HCT116 (cell line): ENCODE data around the gene ZBTB34. TPM values are rescaled to one million over a fixed set of nuclear protein-coding genes. Genes with fewer than 3 reads are reported as not detected.

ENCODE experiments used
- ATAC-seq: fragments of 200-7000 bp; cut with Tn5 transposase; 2 replicates; pipeline ENCODE4 v1.9.1; 2020; ENCODE audit warnings: mild to moderate bottlenecking, moderate library complexity
- BruUV-seq: library from RNA; stranded (reverse); fragments of 400-500 nt; replicated peaks from 2 replicates; lab custom pipeline; 2021; lab: Mats Ljungman, UMichigan
- CTCF ChIA-PET: fragments of 300-600 bp; sonication (Branson Sonifier 250); formaldehyde crosslinking; loops from one replicate; lab custom pipeline; 2021; ENCODE audit warnings: antibody characterized with exemption; lab: Charles Lee
- POLR2A ChIA-PET: fragments of 300-600, 350-600 bp; sonication (Branson Sonifier 250); formaldehyde crosslinking; loops from one replicate; lab custom pipeline; 2021; ENCODE audit warnings: antibody characterized with exemption; lab: Charles Lee
- RAD21 ChIA-PET, 2 experiments: fragments of 300-600 bp; sonication (Branson Sonifier 250); formaldehyde crosslinking; loops; one replicate each; lab custom pipeline; 2023; ENCODE audit warnings: low total read pairs in 2 of 2; ENCODE audit not compliant: uncharacterized antibody in 2 of 2, unreplicated experiment in 2 of 2, low non-redundant PET in 1 of 2; lab: Charles Lee
- DNase-seq: peaks from one replicate; pipeline ENCODE4 v3.0.0-alpha.2; 2010; ENCODE audit warnings: low read depth, low spot score
- H2AFZ ChIP-seq: fragments of 200-600 bp; shearing (Covaris generic), sonication (generic); 2 replicates; pipeline ENCODE4 v1.6.1; 2017; ENCODE audit warnings: low read depth, mixed run types, mixed read lengths, antibody characterized with exemption, low read length; ENCODE audit not compliant: poor library complexity, severe bottlenecking
- H3K27ac ChIP-seq: 2 replicates; pipeline ENCODE4 v1.5.1; 2012; ENCODE audit warnings: low read depth, low read length
- H3K27me3 ChIP-seq: fragments of 200-600 bp; sonication (generic); 2 replicates; pipeline ENCODE4 v1.6.1; 2016; ENCODE audit warnings: mixed run types, low read length, mixed read lengths; ENCODE audit not compliant: insufficient read depth
- H3K36me3 ChIP-seq, 2 experiments: fragments of 200-500 bp in 1 of 2; fragments of 200-600 bp in 1 of 2; sonication (Bioruptor generic) in 1 of 2; sonication (generic) in 1 of 2; 2 replicates each; pipeline versions ENCODE4 v1.5.1 to v1.6.1; 2014 to 2016; ENCODE audit warnings: low read length in 2 of 2, inconsistent platforms in 1 of 2, mixed read lengths in 1 of 2, mixed run types in 1 of 2; ENCODE audit not compliant: insufficient read depth in 2 of 2, control insufficient read depth in 1 of 2
- H3K4me1 ChIP-seq, 2 experiments: fragments of 200-600 bp in 1 of 2; sonication (generic) in 1 of 2; 2 replicates each; pipeline versions ENCODE4 v1.5.1 to v1.6.1; 2012 to 2017; ENCODE audit warnings: low read length in 2 of 2, inconsistent platforms in 1 of 2, mild to moderate bottlenecking in 1 of 2, mixed read lengths in 1 of 2, mixed run types in 1 of 2, moderate library complexity in 1 of 2; ENCODE audit not compliant: insufficient read depth in 2 of 2, control insufficient read depth in 1 of 2
- H3K4me2 ChIP-seq: fragments of 200-600 bp; sonication (generic); 2 replicates; pipeline ENCODE4 v1.6.1; 2017; ENCODE audit warnings: mixed run types, low read length, mixed read lengths
- H3K4me3 ChIP-seq, 2 experiments: fragments of 200-600 bp in 1 of 2; sonication (generic) in 1 of 2; replicated peaks in 1 of 2; 2 replicates each; pipeline ENCODE4 v1.5.1; 2011 to 2016; ENCODE audit warnings: low read length in 2 of 2, control low read depth in 1 of 2, low read depth in 1 of 2, mild to moderate bottlenecking in 1 of 2, mixed read lengths in 1 of 2, mixed run types in 1 of 2
- H3K79me2 ChIP-seq: fragments of 200-600 bp; sonication (generic); 2 replicates; pipeline ENCODE4 v1.6.1; 2017; ENCODE audit warnings: mild to moderate bottlenecking, mixed run types, low read length, moderate library complexity, mixed read lengths; ENCODE audit not compliant: insufficient read depth
- H3K9ac ChIP-seq: fragments of 200-600 bp; sonication (generic); 2 replicates; pipeline ENCODE4 v1.6.1; 2016; ENCODE audit warnings: low read length, mixed read lengths
- H3K9me2 ChIP-seq: fragments of 200-600 bp; sonication (generic), shearing (Covaris generic); 2 replicates; pipeline ENCODE4 v1.6.1; 2017; ENCODE audit warnings: mixed run types, mild to moderate bottlenecking, moderate library complexity; ENCODE audit not compliant: insufficient read depth
- H3K9me3 ChIP-seq, 2 experiments: fragments of 200-500 bp in 1 of 2; fragments of 200-600 bp in 1 of 2; sonication (Bioruptor generic) in 1 of 2; sonication (generic) in 1 of 2; 2 replicates each; pipeline ENCODE4 v1.6.1; 2014 to 2017; ENCODE audit warnings: low read length in 2 of 2, mixed read lengths in 2 of 2, inconsistent platforms in 1 of 2, low read depth in 1 of 2, mild to moderate bottlenecking in 1 of 2, mixed run types in 1 of 2, moderate library complexity in 1 of 2; ENCODE audit not compliant: control insufficient read depth in 1 of 2, insufficient read depth in 1 of 2
- H4K20me1 ChIP-seq: fragments of 200-600 bp; sonication (generic), shearing (Covaris generic); 2 replicates; pipeline ENCODE4 v1.6.1; 2017; ENCODE audit warnings: mixed run types, mild to moderate bottlenecking, moderate library complexity; ENCODE audit not compliant: insufficient read depth
- ATF3 ChIP-seq: IDR thresholded peaks from 2 replicates; pipeline ENCODE4 v1.6.1; 2012
- EGR1 ChIP-seq: IDR thresholded peaks from 2 replicates; pipeline ENCODE4 v1.6.1; 2012; ENCODE audit warnings: low read depth
- FOSL1 ChIP-seq: IDR thresholded peaks from 2 replicates; pipeline ENCODE4 v1.6.1; 2012; ENCODE audit warnings: low read depth
- JUND ChIP-seq: IDR thresholded peaks from 2 replicates; pipeline ENCODE4 v1.6.1; 2012
- POLR2A ChIP-seq: IDR thresholded peaks from 2 replicates; pipeline ENCODE4 v1.7.0; 2011; ENCODE audit warnings: borderline replicate concordance; ENCODE audit not compliant: insufficient read depth, insufficient read length; ENCODE audit errors: extremely low read depth
- SP1 ChIP-seq: IDR thresholded peaks from 2 replicates; pipeline ENCODE4 v1.6.1; 2012; ENCODE audit warnings: low read depth
- SRF ChIP-seq: IDR thresholded peaks from 2 replicates; pipeline ENCODE4 v1.6.1; 2012; ENCODE audit warnings: low read depth
- TCF7L2 ChIP-seq: IDR thresholded peaks from 2 replicates; pipeline ENCODE4 v1.7.0; 2011; ENCODE audit warnings: borderline replicate concordance, inconsistent platforms; ENCODE audit not compliant: insufficient read depth, insufficient read length; ENCODE audit errors: extremely low read depth
- ZBTB33 ChIP-seq: IDR thresholded peaks from 2 replicates; pipeline ENCODE4 v1.6.1; 2011; ENCODE audit warnings: mild to moderate bottlenecking, low read length, moderate library complexity; ENCODE audit not compliant: insufficient replicate concordance; ENCODE audit errors: extremely low read depth
- ZFX ChIP-seq: fragments of 450-650 bp; IDR thresholded peaks from 2 replicates; pipeline ENCODE4 v1.6.1; 2017
- ZNF274 ChIP-seq: fragments of 200-500 bp; sonication (Bioruptor generic); IDR thresholded peaks from 2 replicates; pipeline ENCODE4 v1.6.1; 2014; ENCODE audit warnings: mild to moderate bottlenecking, low read depth, low read length, inconsistent platforms
- intact Hi-C: fragments of 100-400 bp; cut with micrococcal nuclease; formaldehyde crosslinking; loops from 2 replicates; pipeline ENCODE4 v1.10.0; 2022
- total RNA-seq: library from RNA; stranded (reverse); gene quantifications from one replicate; pipeline ENCODE4 v1.2.1, GENCODE V29; 2021; ENCODE audit not compliant: unreplicated experiment
- TF ChIP-seq, protein P1 (sequence below), 3 experiments: fragments of 200-600 bp in 1 of 3; sonication (generic) in 1 of 3; IDR thresholded peaks in 2 of 3; conservative IDR thresholded peaks in 1 of 3; 2 replicates each; pipeline ENCODE4 v1.5.1; 2012 to 2017; ENCODE audit warnings: low read depth in 2 of 3, low read length in 2 of 3, antibody characterized with exemption in 1 of 3, borderline replicate concordance in 1 of 3, control low read depth in 1 of 3, mild to moderate bottlenecking in 1 of 3, mixed read lengths in 1 of 3, mixed run types in 1 of 3, moderate library complexity in 1 of 3; ENCODE audit not compliant: insufficient read depth in 1 of 3
- TF ChIP-seq, protein P2 (sequence below): IDR thresholded peaks from 2 replicates; pipeline ENCODE4 v1.6.1; 2012; ENCODE audit warnings: low read depth

The ZBTB34 gene
- total RNA-seq, 1 experiment from 2014 or later: 5.6 TPM

DNA sequence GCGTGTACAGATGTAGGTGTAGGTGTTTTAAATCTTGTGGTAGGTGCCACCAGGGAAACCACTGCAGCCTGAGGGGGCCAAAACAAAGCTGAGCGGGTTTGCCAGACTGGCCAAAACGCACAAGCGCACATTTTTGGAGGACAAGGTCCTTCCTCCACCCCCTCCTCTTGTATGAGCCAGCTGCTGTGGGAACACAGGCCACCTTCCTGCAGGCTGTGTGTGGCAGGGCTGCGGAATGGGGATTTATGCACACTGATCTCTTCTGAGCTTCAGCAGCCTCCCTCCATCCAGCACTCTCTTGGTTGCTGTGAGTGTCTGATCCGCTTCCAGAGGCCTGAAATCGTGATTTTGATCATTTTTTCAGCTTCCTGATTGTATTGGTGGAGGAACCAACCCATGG, 33.2 kb upstream of the ZBTB34 start:
- no peak for ATAC-seq
- H3K4me2 ChIP-seq: no peak overlapping the region
- TF ChIP-seq SP1 (no peak), SRF (no peak), FOSL1 (no peak), ATF3 (no peak), ZNF274 (no peak), TCF7L2 (no peak)
- TF ChIP-seq, all 23 proteins: peak for 0
- Histone ChIP-seq H3K27me3 (no peaks in the 10 kb centered on the region), H3K36me3 (peaks cover 0 to 5% of the 10 kb centered on the region in 2 experiments; a peak in 3 of 4 replicates), H3K4me1 (no peaks in the 10 kb centered on the region), H3K27ac (no peak overlapping the region), H3K9ac (no peak overlapping the region), H3K9me3 (no peaks in the 10 kb centered on the region), H3K79me2 (peaks cover 35% of the 10 kb centered on the region), H3K4me3 (no peak overlapping the region), H3K9me2 (no peaks in the 10 kb centered on the region), H4K20me1 (peaks cover 5% of the 10 kb centered on the region; the same call in 1 of the 2 replicates), H2AFZ (no peak overlapping the region)
- intact Hi-C loops: no loop called here
- DNase-seq: no peak
- BruUV-seq: no TSS peak
- RAD21 ChIA-PET: no interaction called here
- POLR2A ChIA-PET: no interaction called here
- CTCF ChIA-PET: no interaction called here

- Histone ChIP-seq H3K27me3 (no peaks in the 10 kb centered on the region), H3K9me2 (no peaks in the 10 kb centered on the region), H3K4me3 (no peak overlapping the region), H3K36me3 (peaks cover 0 to 15% of the 10 kb centered on the region in 2 experiments; a peak in 1 of 4 replicates), H2AFZ (no peak overlapping the region), H3K9ac (no peak overlapping the region), H3K4me2 (no peak overlapping the region), H4K20me1 (no peaks in the 10 kb centered on the region), H3K27ac (no peak overlapping the region), H3K9me3 (no peaks in the 10 kb centered on the region), H3K79me2 (peaks cover 29% of the 10 kb centered on the region), H3K4me1 (no peaks in the 10 kb centered on the region)
- ChIA-PET CTCF (interaction anchor here (1.1 kb wide), 1 partner anchor 972 kb away, joined by 4 read pairs; no protein-coding TSS in a partner anchor), POLR2A (no interaction called here), RAD21 (no interaction called here)
- intact Hi-C loops: no loop called here
- no peak for DNase-seq
- no TSS peak for BruUV-seq
- no peak for ATAC-seq
- TF ChIP-seq, protein P1, sequence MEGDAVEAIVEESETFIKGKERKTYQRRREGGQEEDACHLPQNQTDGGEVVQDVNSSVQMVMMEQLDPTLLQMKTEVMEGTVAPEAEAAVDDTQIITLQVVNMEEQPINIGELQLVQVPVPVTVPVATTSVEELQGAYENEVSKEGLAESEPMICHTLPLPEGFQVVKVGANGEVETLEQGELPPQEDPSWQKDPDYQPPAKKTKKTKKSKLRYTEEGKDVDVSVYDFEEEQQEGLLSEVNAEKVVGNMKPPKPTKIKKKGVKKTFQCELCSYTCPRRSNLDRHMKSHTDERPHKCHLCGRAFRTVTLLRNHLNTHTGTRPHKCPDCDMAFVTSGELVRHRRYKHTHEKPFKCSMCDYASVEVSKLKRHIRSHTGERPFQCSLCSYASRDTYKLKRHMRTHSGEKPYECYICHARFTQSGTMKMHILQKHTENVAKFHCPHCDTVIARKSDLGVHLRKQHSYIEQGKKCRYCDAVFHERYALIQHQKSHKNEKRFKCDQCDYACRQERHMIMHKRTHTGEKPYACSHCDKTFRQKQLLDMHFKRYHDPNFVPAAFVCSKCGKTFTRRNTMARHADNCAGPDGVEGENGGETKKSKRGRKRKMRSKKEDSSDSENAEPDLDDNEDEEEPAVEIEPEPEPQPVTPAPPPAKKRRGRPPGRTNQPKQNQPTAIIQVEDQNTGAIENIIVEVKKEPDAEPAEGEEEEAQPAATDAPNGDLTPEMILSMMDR (IDR thresholded peaks at IDR 0.05 in 2 of 3, conservative IDR thresholded peaks at IDR 0.05 in 1 of 3; ENCODE audit: borderline replicate concordance in 1 of 3, insufficient read depth in 1 of 3, low read depth in 2 of 3, low read length in 2 of 3): no peak
- no peak for TF ChIP-seq EGR1
- no peak for TF ChIP-seq SP1
- no peak for TF ChIP-seq POLR2A
- TF ChIP-seq SRF: no peak
- TF ChIP-seq JUND: no peak
- TF ChIP-seq ZBTB33: no peak
- no peak for TF ChIP-seq FOSL1
- TF ChIP-seq ZFX: no peak
- TF ChIP-seq, protein P2, sequence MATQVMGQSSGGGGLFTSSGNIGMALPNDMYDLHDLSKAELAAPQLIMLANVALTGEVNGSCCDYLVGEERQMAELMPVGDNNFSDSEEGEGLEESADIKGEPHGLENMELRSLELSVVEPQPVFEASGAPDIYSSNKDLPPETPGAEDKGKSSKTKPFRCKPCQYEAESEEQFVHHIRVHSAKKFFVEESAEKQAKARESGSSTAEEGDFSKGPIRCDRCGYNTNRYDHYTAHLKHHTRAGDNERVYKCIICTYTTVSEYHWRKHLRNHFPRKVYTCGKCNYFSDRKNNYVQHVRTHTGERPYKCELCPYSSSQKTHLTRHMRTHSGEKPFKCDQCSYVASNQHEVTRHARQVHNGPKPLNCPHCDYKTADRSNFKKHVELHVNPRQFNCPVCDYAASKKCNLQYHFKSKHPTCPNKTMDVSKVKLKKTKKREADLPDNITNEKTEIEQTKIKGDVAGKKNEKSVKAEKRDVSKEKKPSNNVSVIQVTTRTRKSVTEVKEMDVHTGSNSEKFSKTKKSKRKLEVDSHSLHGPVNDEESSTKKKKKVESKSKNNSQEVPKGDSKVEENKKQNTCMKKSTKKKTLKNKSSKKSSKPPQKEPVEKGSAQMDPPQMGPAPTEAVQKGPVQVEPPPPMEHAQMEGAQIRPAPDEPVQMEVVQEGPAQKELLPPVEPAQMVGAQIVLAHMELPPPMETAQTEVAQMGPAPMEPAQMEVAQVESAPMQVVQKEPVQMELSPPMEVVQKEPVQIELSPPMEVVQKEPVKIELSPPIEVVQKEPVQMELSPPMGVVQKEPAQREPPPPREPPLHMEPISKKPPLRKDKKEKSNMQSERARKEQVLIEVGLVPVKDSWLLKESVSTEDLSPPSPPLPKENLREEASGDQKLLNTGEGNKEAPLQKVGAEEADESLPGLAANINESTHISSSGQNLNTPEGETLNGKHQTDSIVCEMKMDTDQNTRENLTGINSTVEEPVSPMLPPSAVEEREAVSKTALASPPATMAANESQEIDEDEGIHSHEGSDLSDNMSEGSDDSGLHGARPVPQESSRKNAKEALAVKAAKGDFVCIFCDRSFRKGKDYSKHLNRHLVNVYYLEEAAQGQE: no peak
These were observed 31.4 kb upstream of the ZBTB34 start for GRCh38 chr9:126829035-126829434.
